Measurements from ENCODE around the gene SLC25A23. TPM values are rescaled to one million over a fixed set of nuclear protein-coding genes. Genes with fewer than 3 reads are reported as not detected.

The SLC25A23 gene
- total and polyA plus RNA-seq, 2 experiments from 2014 or later = 25.7 to 96.4 TPM

- TF ChIP-seq POLR2AphosphoS5 (IDR thresholded peaks at IDR 0.05; ENCODE audit: low read depth) (no peak), JUNB (IDR thresholded peaks at IDR 0.05; ENCODE audit: unreplicated experiment) (no peak), CREB1 (CRISPR knock-in tag; IDR thresholded peaks at IDR 0.05; ENCODE audit: low read depth) (no peak), EZH2phosphoT487 (IDR thresholded peaks at IDR 0.05; ENCODE audit: unreplicated experiment) (no peak), ZNF331 (CRISPR knock-in tag; IDR thresholded peaks at IDR 0.05; ENCODE audit: low read depth) (no peak), STAT1 (IDR thresholded peaks at IDR 0.05; ENCODE audit: unreplicated experiment) (no peak), EZH2 (IDR thresholded peaks at IDR 0.05; ENCODE audit: low read depth, unreplicated experiment) (no peak), ZNF114 (CRISPR knock-in tag; IDR thresholded peaks at IDR 0.05) (no peak), ZNF462 (CRISPR knock-in tag; IDR thresholded peaks at IDR 0.05) (no peak), NANOG (IDR thresholded peaks at IDR 0.05; ENCODE audit: borderline replicate concordance) (no peak), ETS1 (IDR thresholded peaks at IDR 0.05) (no peak)
- TF ChIP-seq, protein P1, sequence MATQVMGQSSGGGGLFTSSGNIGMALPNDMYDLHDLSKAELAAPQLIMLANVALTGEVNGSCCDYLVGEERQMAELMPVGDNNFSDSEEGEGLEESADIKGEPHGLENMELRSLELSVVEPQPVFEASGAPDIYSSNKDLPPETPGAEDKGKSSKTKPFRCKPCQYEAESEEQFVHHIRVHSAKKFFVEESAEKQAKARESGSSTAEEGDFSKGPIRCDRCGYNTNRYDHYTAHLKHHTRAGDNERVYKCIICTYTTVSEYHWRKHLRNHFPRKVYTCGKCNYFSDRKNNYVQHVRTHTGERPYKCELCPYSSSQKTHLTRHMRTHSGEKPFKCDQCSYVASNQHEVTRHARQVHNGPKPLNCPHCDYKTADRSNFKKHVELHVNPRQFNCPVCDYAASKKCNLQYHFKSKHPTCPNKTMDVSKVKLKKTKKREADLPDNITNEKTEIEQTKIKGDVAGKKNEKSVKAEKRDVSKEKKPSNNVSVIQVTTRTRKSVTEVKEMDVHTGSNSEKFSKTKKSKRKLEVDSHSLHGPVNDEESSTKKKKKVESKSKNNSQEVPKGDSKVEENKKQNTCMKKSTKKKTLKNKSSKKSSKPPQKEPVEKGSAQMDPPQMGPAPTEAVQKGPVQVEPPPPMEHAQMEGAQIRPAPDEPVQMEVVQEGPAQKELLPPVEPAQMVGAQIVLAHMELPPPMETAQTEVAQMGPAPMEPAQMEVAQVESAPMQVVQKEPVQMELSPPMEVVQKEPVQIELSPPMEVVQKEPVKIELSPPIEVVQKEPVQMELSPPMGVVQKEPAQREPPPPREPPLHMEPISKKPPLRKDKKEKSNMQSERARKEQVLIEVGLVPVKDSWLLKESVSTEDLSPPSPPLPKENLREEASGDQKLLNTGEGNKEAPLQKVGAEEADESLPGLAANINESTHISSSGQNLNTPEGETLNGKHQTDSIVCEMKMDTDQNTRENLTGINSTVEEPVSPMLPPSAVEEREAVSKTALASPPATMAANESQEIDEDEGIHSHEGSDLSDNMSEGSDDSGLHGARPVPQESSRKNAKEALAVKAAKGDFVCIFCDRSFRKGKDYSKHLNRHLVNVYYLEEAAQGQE (IDR thresholded peaks at IDR 0.05; ENCODE audit: unreplicated experiment) = no peak
- TF ChIP-seq, protein P2, sequence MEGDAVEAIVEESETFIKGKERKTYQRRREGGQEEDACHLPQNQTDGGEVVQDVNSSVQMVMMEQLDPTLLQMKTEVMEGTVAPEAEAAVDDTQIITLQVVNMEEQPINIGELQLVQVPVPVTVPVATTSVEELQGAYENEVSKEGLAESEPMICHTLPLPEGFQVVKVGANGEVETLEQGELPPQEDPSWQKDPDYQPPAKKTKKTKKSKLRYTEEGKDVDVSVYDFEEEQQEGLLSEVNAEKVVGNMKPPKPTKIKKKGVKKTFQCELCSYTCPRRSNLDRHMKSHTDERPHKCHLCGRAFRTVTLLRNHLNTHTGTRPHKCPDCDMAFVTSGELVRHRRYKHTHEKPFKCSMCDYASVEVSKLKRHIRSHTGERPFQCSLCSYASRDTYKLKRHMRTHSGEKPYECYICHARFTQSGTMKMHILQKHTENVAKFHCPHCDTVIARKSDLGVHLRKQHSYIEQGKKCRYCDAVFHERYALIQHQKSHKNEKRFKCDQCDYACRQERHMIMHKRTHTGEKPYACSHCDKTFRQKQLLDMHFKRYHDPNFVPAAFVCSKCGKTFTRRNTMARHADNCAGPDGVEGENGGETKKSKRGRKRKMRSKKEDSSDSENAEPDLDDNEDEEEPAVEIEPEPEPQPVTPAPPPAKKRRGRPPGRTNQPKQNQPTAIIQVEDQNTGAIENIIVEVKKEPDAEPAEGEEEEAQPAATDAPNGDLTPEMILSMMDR (conservative IDR thresholded peaks at IDR 0.05; ENCODE audit: low read depth in 2 of 2) = no peak
- Mint-ChIP-seq H3K36me3 (ENCODE audit: low read depth) (no peaks in the 10 kb centered on the region), H3K27me3 (ENCODE audit: insufficient read depth, low read depth, poor library complexity) (peaks cover 6% of the 10 kb centered on the region)
These were observed 25.2 kb upstream of the SLC25A23 start for GRCh38 chr19:6484831-6485230.

More at GRCh38 chr19:6484831-6485230, 25.2 kb upstream of the SLC25A23 start:
- no peak for DNase-seq (ENCODE audit: low spot score)
- ATAC-seq = no peak
- Mint-ChIP-seq H3K4me3 (no peak overlapping the region), H3K27ac (no peak overlapping the region), H3K4me1 (peaks cover 12% of the 10 kb centered on the region; the same call in 2 of the 3 replicates), H3K9me3 (no peaks in the 10 kb centered on the region; the same call in 1 of the 3 replicates)
- no peaks in the 10 kb centered on the region for H3K36me3 ChIP-seq (ENCODE audit: insufficient read depth)
- H3F3A ChIP-seq (replicated peaks; ENCODE audit: low read depth) = no peaks in the 10 kb centered on the region
- H3K4me1 ChIP-seq (ENCODE audit: insufficient read depth) = peaks cover 7% of the 10 kb centered on the region
- H3K4me3 ChIP-seq = no peak overlapping the region
- no peak overlapping the region for H3K27ac ChIP-seq (ENCODE audit: low read depth)
- H3K9me2 ChIP-seq (ENCODE audit: insufficient read depth) = no peaks in the 10 kb centered on the region
- no peak overlapping the region for H3K4me2 ChIP-seq
- no peaks in the 10 kb centered on the region for H3K79me2 ChIP-seq (replicated peaks; ENCODE audit: insufficient read depth)
- no peak overlapping the region for H2AFZ ChIP-seq
- no peaks in the 10 kb centered on the region for H3K27me3 ChIP-seq (ENCODE audit: insufficient read depth)
- H4K20me1 ChIP-seq (replicated peaks; ENCODE audit: insufficient read depth) = no peaks in the 10 kb centered on the region
